Mesendoderm (in vitro differentiated cells): ENCODE measurements around the gene ARHGAP6.

ENCODE experiments used
- DNase-seq: peaks from one replicate; pipeline ENCODE4 v3.0.0; 2013
- H2AK5ac ChIP-seq: 2 replicates; pipeline ENCODE4 v1.6.1; 2013; ENCODE audit warnings: low read length, inconsistent platforms
- H2BK120ac ChIP-seq: 2 replicates; pipeline ENCODE4 v1.6.1; 2013; ENCODE audit warnings: low read depth, mild to moderate bottlenecking, low read length, moderate library complexity, mixed read lengths
- H2BK15ac ChIP-seq: replicated peaks from 2 replicates; pipeline ENCODE4 v1.6.1; 2013; ENCODE audit warnings: low read depth, mild to moderate bottlenecking, moderate library complexity
- H2BK5ac ChIP-seq: 2 replicates; pipeline ENCODE4 v1.6.1; 2013; ENCODE audit warnings: low read length, inconsistent platforms
- H3K18ac ChIP-seq: 2 replicates; pipeline ENCODE4 v1.6.1; 2013; ENCODE audit warnings: mild to moderate bottlenecking, low read length, mixed read lengths
- H3K23ac ChIP-seq: one replicate; pipeline ENCODE4 v1.6.1; 2013; ENCODE audit warnings: low read length
- H3K27ac ChIP-seq: 2 replicates; pipeline ENCODE4 v1.5.1; 2013; ENCODE audit warnings: low read depth, mild to moderate bottlenecking, inconsistent platforms, low read length, moderate library complexity
- H3K27me3 ChIP-seq: 2 replicates; pipeline ENCODE4 v1.6.1; 2013; ENCODE audit warnings: low read length, control low read depth, mild to moderate bottlenecking, inconsistent platforms; ENCODE audit not compliant: insufficient read depth, poor library complexity
- H3K36me3 ChIP-seq: 2 replicates; pipeline ENCODE4 v1.6.1; 2013; ENCODE audit warnings: low read length, inconsistent platforms; ENCODE audit not compliant: control insufficient read depth, insufficient read depth
- H3K4ac ChIP-seq: one replicate; pipeline ENCODE4 v1.6.1; 2013; ENCODE audit warnings: low read depth, mild to moderate bottlenecking, low read length, moderate library complexity
- H3K4me1 ChIP-seq: 2 replicates; pipeline ENCODE4 v1.6.1; 2013; ENCODE audit warnings: low read depth, low read length, inconsistent platforms; ENCODE audit not compliant: control insufficient read depth
- H3K4me2 ChIP-seq: 2 replicates; pipeline ENCODE4 v1.6.1; 2013; ENCODE audit warnings: low read length
- H3K4me3 ChIP-seq: 2 replicates; pipeline ENCODE4 v1.5.1; 2013; ENCODE audit warnings: mild to moderate bottlenecking, low read length
- H3K56ac ChIP-seq: one replicate; pipeline ENCODE4 v1.6.1; 2013; ENCODE audit warnings: low read length
- H3K79me1 ChIP-seq: 2 replicates; pipeline ENCODE4 v1.6.1; 2013; ENCODE audit warnings: low read length, inconsistent platforms
- H3K79me2 ChIP-seq: 2 replicates; pipeline ENCODE4 v1.6.1; 2013; ENCODE audit warnings: mild to moderate bottlenecking, low read length; ENCODE audit not compliant: control insufficient read depth, insufficient read depth
- H3K9ac ChIP-seq: 2 replicates; pipeline ENCODE4 v1.6.1; 2013; ENCODE audit warnings: low read length, inconsistent platforms
- H4K5ac ChIP-seq: one replicate; pipeline ENCODE4 v1.6.1; 2013; ENCODE audit warnings: low read length
- H4K8ac ChIP-seq: one replicate; pipeline ENCODE4 v1.6.1; 2013; ENCODE audit warnings: low read depth, mild to moderate bottlenecking, control low read depth, low read length, moderate library complexity
- WGBS: extraction: QIAGEN DNeasy Blood & Tissue Kit; methylation state at CpG from one replicate; pipeline ENCODE4 v1.1.7; 2013; ENCODE audit warnings: low lambda C conversion rate, missing lambda C conversion rate; ENCODE audit not compliant: insufficient coverage; ENCODE audit errors: extremely low coverage; 5-methylcytosine and 5-hydroxymethylcytosine counted together

The ARHGAP6 gene

GRCh38 chrX:11698702-11699101, 33.0 kb upstream of the ARHGAP6 start:
- no peak overlapping the region for H2AK5ac ChIP-seq
- H3K4ac ChIP-seq = no peak overlapping the region
- no peaks in the 10 kb centered on the region for H3K79me1 ChIP-seq
- H4K5ac ChIP-seq = no peak overlapping the region
- no peak overlapping the region for H2BK5ac ChIP-seq
- no peak for DNase-seq
- no peak overlapping the region for H3K9ac ChIP-seq
- H4K8ac ChIP-seq = no peak overlapping the region
- H3K79me2 ChIP-seq = no peaks in the 10 kb centered on the region
- WGBS = no CpG with 5 or more reads among the region's 3 CpGs
- H3K4me3 ChIP-seq = no peak overlapping the region
- no peak overlapping the region for H3K27ac ChIP-seq
- H3K18ac ChIP-seq = no peak overlapping the region
- H3K27me3 ChIP-seq = no peaks in the 10 kb centered on the region
- no peak overlapping the region for H2BK15ac ChIP-seq
- no peak overlapping the region for H3K4me2 ChIP-seq
- H2BK120ac ChIP-seq = no peak overlapping the region
- H3K4me1 ChIP-seq = no peaks in the 10 kb centered on the region
- no peak overlapping the region for H3K23ac ChIP-seq
- no peak overlapping the region for H3K56ac ChIP-seq
- no peaks in the 10 kb centered on the region for H3K36me3 ChIP-seq

DNA sequence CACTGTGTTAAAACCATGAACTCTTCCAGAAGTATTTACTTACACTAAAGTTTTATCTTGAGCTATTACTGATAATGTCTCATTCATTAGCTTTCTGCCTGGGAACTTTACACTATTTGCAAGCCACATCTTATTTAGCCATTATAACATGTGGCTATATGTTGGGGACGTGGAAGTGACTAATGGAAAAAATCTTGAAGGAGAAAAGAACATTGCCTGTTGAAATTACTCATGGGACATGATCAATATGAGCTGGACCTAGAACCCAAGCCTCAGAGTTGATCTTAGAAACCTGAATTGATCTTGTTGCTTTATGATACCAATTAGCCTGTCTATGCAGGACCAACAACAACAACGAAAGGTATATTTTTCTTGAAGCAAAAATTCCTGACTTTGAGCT, 22.5 kb upstream of the ARHGAP6 start:
- no peak overlapping the region for H2BK15ac ChIP-seq
- no peak overlapping the region for H3K18ac ChIP-seq
- no peak overlapping the region for H4K8ac ChIP-seq
- H4K5ac ChIP-seq = no peak overlapping the region
- WGBS = no CpG with 5 or more reads among the region's 2 CpGs
- H3K79me2 ChIP-seq = no peaks in the 10 kb centered on the region
- no peak overlapping the region for H3K4ac ChIP-seq
- no peak overlapping the region for H2BK5ac ChIP-seq
- H3K23ac ChIP-seq = no peak overlapping the region
- H3K79me1 ChIP-seq = no peaks in the 10 kb centered on the region
- no peak overlapping the region for H3K56ac ChIP-seq
- no peaks in the 10 kb centered on the region for H3K4me1 ChIP-seq
- DNase-seq = no peak
- no peak overlapping the region for H2BK120ac ChIP-seq
- H3K9ac ChIP-seq = no peak overlapping the region
- no peak overlapping the region for H2AK5ac ChIP-seq
- no peaks in the 10 kb centered on the region for H3K36me3 ChIP-seq
- H3K4me3 ChIP-seq = no peak overlapping the region
- no peak overlapping the region for H3K27ac ChIP-seq
- H3K27me3 ChIP-seq = no peaks in the 10 kb centered on the region
- no peak overlapping the region for H3K4me2 ChIP-seq

DNA sequence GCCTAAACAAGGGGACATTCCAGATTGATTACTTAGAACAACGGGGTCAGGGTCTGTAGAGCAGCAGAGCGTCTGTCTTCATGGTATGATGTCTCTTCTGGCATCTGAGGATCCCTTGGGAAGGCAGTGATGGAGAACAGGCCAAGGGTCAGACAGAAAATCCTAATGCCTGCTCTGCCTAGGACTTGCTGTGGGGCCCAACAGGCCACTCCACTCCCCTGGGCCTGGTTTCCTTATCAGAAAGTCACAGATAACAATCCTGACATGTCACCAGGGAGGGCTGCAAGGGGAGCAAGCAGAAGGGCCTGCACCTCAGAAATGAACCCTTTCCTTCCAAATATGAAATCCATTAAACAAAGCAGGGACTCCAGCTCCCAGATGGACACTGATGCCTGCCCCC, 21.4 kb upstream of the ARHGAP6 start:
- Histone ChIP-seq H3K79me2 (no peaks in the 10 kb centered on the region), H3K4me3 (no peak overlapping the region), H3K9ac (no peak overlapping the region), H3K18ac (no peak overlapping the region), H3K56ac (no peak overlapping the region), H3K4me1 (no peaks in the 10 kb centered on the region), H3K36me3 (no peaks in the 10 kb centered on the region), H2BK120ac (no peak overlapping the region), H3K23ac (no peak overlapping the region), H3K79me1 (no peaks in the 10 kb centered on the region), H3K4me2 (no peak overlapping the region), H3K27ac (no peak overlapping the region), H4K8ac (no peak overlapping the region), H3K27me3 (no peaks in the 10 kb centered on the region), H4K5ac (no peak overlapping the region), H2BK5ac (no peak overlapping the region), H2AK5ac (no peak overlapping the region), H3K4ac (no peak overlapping the region), H2BK15ac (no peak overlapping the region)
- no CpG with 5 or more reads among the region's 2 CpGs for WGBS
- DNase-seq = no peak

GRCh38 chrX:11683057-11683456, 17.3 kb upstream of the ARHGAP6 start:
- no peak overlapping the region for H3K23ac ChIP-seq
- no peak overlapping the region for H3K18ac ChIP-seq
- H2AK5ac ChIP-seq = no peak overlapping the region

DNA sequence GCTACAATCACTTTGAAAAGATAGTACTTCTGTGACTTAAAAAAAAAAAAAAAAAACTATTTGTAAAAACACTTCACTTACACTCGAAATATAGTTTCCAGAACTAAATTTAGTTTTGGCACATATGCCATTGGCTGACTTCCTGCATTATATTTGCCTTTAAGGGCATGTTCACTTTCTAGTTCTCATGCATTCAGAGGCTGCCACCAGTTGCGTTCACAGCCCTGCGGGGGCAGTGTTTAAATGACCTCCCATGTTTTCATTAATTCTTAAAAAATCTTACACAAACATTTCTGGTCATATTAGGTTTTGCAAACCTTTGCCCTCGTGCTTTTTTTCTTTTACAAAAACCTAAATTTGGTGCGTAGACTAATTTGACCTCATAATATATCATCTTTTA, 12.4 kb upstream of the ARHGAP6 start:
- H2AK5ac ChIP-seq = no peak overlapping the region
- H4K5ac ChIP-seq = no peak overlapping the region
- H3K9ac ChIP-seq = no peak overlapping the region
- no peak overlapping the region for H3K18ac ChIP-seq
- no peaks in the 10 kb centered on the region for H3K79me2 ChIP-seq
- H2BK120ac ChIP-seq = no peak overlapping the region
- H3K4me2 ChIP-seq = no peak overlapping the region
- WGBS = no CpG with 5 or more reads among the region's 5 CpGs
- DNase-seq = no peak
- H3K27me3 ChIP-seq = no peaks in the 10 kb centered on the region
- H3K4me1 ChIP-seq = no peaks in the 10 kb centered on the region
- H3K27ac ChIP-seq = no peak overlapping the region
- no peak overlapping the region for H3K4me3 ChIP-seq
- H3K23ac ChIP-seq = no peak overlapping the region
- H2BK5ac ChIP-seq = no peak overlapping the region
- no peaks in the 10 kb centered on the region for H3K36me3 ChIP-seq
- H3K4ac ChIP-seq = no peak overlapping the region
- H4K8ac ChIP-seq = no peak overlapping the region
- no peak overlapping the region for H2BK15ac ChIP-seq
- H3K56ac ChIP-seq = no peak overlapping the region
- H3K79me1 ChIP-seq = no peaks in the 10 kb centered on the region

More at GRCh38 chrX:11683057-11683456, 17.3 kb upstream of the ARHGAP6 start:
- H3K4me3 ChIP-seq = no peak overlapping the region
- no peak overlapping the region for H3K4ac ChIP-seq
- H3K9ac ChIP-seq = no peak overlapping the region
- no peaks in the 10 kb centered on the region for H3K4me1 ChIP-seq
- H3K27me3 ChIP-seq = no peaks in the 10 kb centered on the region
- no peaks in the 10 kb centered on the region for H3K79me1 ChIP-seq
- H4K5ac ChIP-seq = no peak overlapping the region
- H2BK5ac ChIP-seq = no peak overlapping the region
- H3K27ac ChIP-seq = no peak overlapping the region
- no peak overlapping the region for H3K56ac ChIP-seq
- no peak overlapping the region for H4K8ac ChIP-seq
- H3K4me2 ChIP-seq = no peak overlapping the region
- no CpG with 5 or more reads among the region's 3 CpGs for WGBS
- no peak for DNase-seq
- no peak overlapping the region for H2BK15ac ChIP-seq
- no peaks in the 10 kb centered on the region for H3K79me2 ChIP-seq
- H2BK120ac ChIP-seq = no peak overlapping the region
- H3K36me3 ChIP-seq = no peaks in the 10 kb centered on the region

DNA sequence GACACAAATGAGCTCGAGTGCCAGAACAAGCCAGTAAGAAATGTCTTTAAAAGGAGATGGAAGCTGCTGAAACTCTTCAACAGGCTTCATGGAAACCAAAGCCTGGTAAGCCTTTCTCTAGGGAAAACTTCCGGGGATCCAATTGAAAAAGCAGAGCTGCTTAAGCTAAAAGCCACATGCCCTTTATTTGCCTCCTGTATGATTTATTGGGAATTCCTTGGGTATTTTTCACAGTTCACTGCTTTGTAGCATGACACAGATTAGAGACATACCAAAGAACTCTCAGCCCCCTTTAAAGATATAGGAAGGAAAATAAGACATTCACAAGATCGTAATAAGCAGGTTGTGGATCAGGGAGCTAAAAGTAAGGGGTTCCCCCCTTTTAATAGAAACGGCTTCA, 6.5 kb upstream of the ARHGAP6 start:
- Histone ChIP-seq H3K23ac (no peak overlapping the region), H3K79me2 (no peaks in the 10 kb centered on the region), H2BK15ac (no peak overlapping the region), H3K18ac (no peak overlapping the region), H3K79me1 (no peaks in the 10 kb centered on the region), H3K4ac (no peak overlapping the region), H3K36me3 (no peaks in the 10 kb centered on the region), H3K4me2 (no peak overlapping the region), H2BK120ac (no peak overlapping the region), H3K27ac (no peak overlapping the region), H2BK5ac (no peak overlapping the region), H3K9ac (no peak overlapping the region), H4K5ac (no peak overlapping the region), H3K4me1 (no peaks in the 10 kb centered on the region), H3K27me3 (no peaks in the 10 kb centered on the region), H3K4me3 (no peak overlapping the region), H4K8ac (no peak overlapping the region), H3K56ac (no peak overlapping the region), H2AK5ac (no peak overlapping the region)
- no CpG with 5 or more reads among the region's 4 CpGs for whole genome bisulfite sequencing
- no peak for DNase-seq
